SH-SY5Y (cell line): ENCODE results near the gene TNNC1.

Experiments used
- GATA2 ChIP-seq: IDR thresholded peaks from 2 replicates; pipeline ENCODE4 v1.6.1; 2011; ENCODE audit warnings: mild to moderate bottlenecking, low read depth, low read length
- GATA3 ChIP-seq: IDR thresholded peaks from 2 replicates; pipeline ENCODE4 v1.6.1; 2011; ENCODE audit warnings: low read depth, mild to moderate bottlenecking, low read length, moderate library complexity

DNA sequence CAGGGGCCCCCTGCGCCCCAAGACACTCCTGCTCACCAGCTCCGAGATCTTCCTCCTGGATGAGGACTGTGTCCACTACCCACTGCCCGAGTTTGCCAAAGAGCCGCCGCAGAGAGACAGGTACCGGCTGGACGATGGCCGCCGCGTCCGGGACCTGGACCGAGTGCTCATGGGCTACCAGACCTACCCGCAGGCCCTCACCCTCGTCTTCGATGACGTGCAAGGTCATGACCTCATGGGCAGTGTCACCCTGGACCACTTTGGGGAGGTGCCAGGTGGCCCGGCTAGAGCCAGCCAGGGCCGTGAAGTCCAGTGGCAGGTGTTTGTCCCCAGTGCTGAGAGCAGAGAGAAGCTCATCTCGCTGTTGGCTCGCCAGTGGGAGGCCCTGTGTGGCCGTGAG is 38.2 kb upstream of the TNNC1 start:
- TF ChIP-seq GATA2 (no peak), GATA3 (no peak)
